ENCODE data around the gene FGA. TPM values are rescaled to one million over a fixed set of nuclear protein-coding genes. Genes with fewer than 3 reads are reported as not detected.
A peak's percentile ranks its signal among the peaks of the same experiment; 100 is the strongest.

FGA gene
- not detected for total RNA-seq
- under 1 TPM in 1 of 3 donors, not detected in 2; 0.38 TPM for polyA plus RNA-seq

- no peaks in the 10 kb centered on the region for H3K27me3 ChIP-seq
- TF ChIP-seq CTCF (IDR thresholded peaks at IDR 0.05) (no peak), POLR2A (IDR thresholded peaks at IDR 0.05) (no peak), POLR2AphosphoS5 (IDR thresholded peaks at IDR 0.05) (no peak), EP300 (IDR thresholded peaks at IDR 0.05) (no peak)
- no peak for DNase-seq
- no peaks in the 10 kb centered on the region for H3K9me3 ChIP-seq
- WGBS, 2 donors = 16 to 70% methylated on average over 3 of the region's 3 CpGs
- intact Hi-C loops (cut with DNase I) = no loop called here
- no peaks in the 10 kb centered on the region for H3K4me1 ChIP-seq
- H3K36me3 ChIP-seq = no peaks in the 10 kb centered on the region
- H3K27ac ChIP-seq = no peak within 1 kb of the TSS
- no peak within 1 kb of the TSS for H3K4me3 ChIP-seq
Measured at GRCh38 chr4:154590329-154591006, at the start of gene FGA. Gene FGA (minus strand): TSS chr4:154590742. CDS start chr4:154590687, 55 bp downstream.

GRCh38 chr4:154634058-154634457 is 43.5 kb upstream of the FGA start:
- intact Hi-C loops (cut with DNase I) = no loop called here
- TF ChIP-seq EP300 (IDR thresholded peaks at IDR 0.05) (no peak), POLR2A (IDR thresholded peaks at IDR 0.05) (no peak), POLR2AphosphoS5 (IDR thresholded peaks at IDR 0.05) (no peak)
- H3K36me3 ChIP-seq = no peaks in the 10 kb centered on the region
- H3K4me3 ChIP-seq = no peak overlapping the region
- peaks cover 0 to 9% (median 0%) of the 10 kb centered on the region in 3 donors for H3K27me3 ChIP-seq
- 73 to 74% methylated on average over 3 of the region's 3 CpGs for whole genome bisulfite sequencing, 2 donors
- H3K9me3 ChIP-seq = no peaks in the 10 kb centered on the region
- H3K27ac ChIP-seq = no peak overlapping the region
- no peak for DNase-seq
- H3K4me1 ChIP-seq = peaks cover 0 to 8% (median 0%) of the 10 kb centered on the region in 4 donors

GRCh38 chr4:154631828-154632227 is 41.3 kb upstream of the FGA start:
- Histone ChIP-seq H3K4me3 (no peak overlapping the region), H3K36me3 (no peaks in the 10 kb centered on the region), H3K4me1 (peaks cover 0 to 7% (median 6%) of the 10 kb centered on the region in 4 donors), H3K27me3 (peaks cover 0 to 9% (median 0%) of the 10 kb centered on the region in 3 donors), H3K27ac (no peak overlapping the region), H3K9me3 (no peaks in the 10 kb centered on the region)
- intact Hi-C loops (cut with DNase I) = no loop called here
- no peak for DNase-seq
- 62 to 70% methylated on average over 2 of the region's 2 CpGs for WGBS, 2 donors
- no peak for TF ChIP-seq POLR2AphosphoS5 (IDR thresholded peaks at IDR 0.05)
- TF ChIP-seq EP300 (IDR thresholded peaks at IDR 0.05) = no peak
- no peak for TF ChIP-seq POLR2A (IDR thresholded peaks at IDR 0.05)
- no peak for TF ChIP-seq CTCF (IDR thresholded peaks at IDR 0.05)

GRCh38 chr4:154630324-154630723 is 39.8 kb upstream of the FGA start:
- Histone ChIP-seq H3K36me3 (no peaks in the 10 kb centered on the region), H3K27ac (no peak overlapping the region), H3K4me1 (peaks cover 0 to 16% (median 15%) of the 10 kb centered on the region in 4 donors), H3K9me3 (no peaks in the 10 kb centered on the region), H3K27me3 (peaks cover 0 to 9% (median 0%) of the 10 kb centered on the region in 3 donors), H3K4me3 (no peak overlapping the region)
- intact Hi-C loops (cut with DNase I) = no loop called here
- no peak for DNase-seq
- TF ChIP-seq POLR2AphosphoS5 (IDR thresholded peaks at IDR 0.05) (no peak), EP300 (IDR thresholded peaks at IDR 0.05) (no peak), POLR2A (IDR thresholded peaks at IDR 0.05) (no peak), CTCF (IDR thresholded peaks at IDR 0.05) (no peak)

- peaks cover 0 to 4% (median 0%) of the 10 kb centered on the region in 3 donors for H3K27me3 ChIP-seq
- intact Hi-C loops (cut with DNase I) = loop anchor here (2.0 kb wide), 1 partner anchor 152 kb away; no protein-coding TSS in a partner anchor
Measured at GRCh38 chr4:154626793-154627484, 36.4 kb upstream of the FGA start.

More at GRCh38 chr4:154626793-154627484, 36.4 kb upstream of the FGA start:
- 6 to 7% methylated on average over 48 of the region's 48 CpGs for WGBS, 2 donors
- Histone ChIP-seq H3K4me3 (peak overlapping the region; percentile 8 to 48 (median 39)), H3K36me3 (no peaks in the 10 kb centered on the region), H3K9me3 (no peaks in the 10 kb centered on the region), H3K27ac (peak overlapping the region in 3 of 4 donors; percentile 6 to 41 (median 40)), H3K4me1 (peaks cover 0 to 16% (median 15%) of the 10 kb centered on the region in 4 donors)
- peak; percentile 76 for DNase-seq
- TF ChIP-seq CTCF (IDR thresholded peaks at IDR 0.05) = peak in 3 of 4 experiments; percentile 37 to 62 (median 40)
- no peak for TF ChIP-seq POLR2A (IDR thresholded peaks at IDR 0.05)
- peak in 1 of 4 donors; percentile 22 for TF ChIP-seq POLR2AphosphoS5 (IDR thresholded peaks at IDR 0.05)
- no peak for TF ChIP-seq EP300 (IDR thresholded peaks at IDR 0.05)
